ENCODE results near the gene CREB3L2.

The CREB3L2 gene

GRCh38 chr7:137948845-137949330, 53.0 kb downstream of the CREB3L2 start:
- no peak for DNase-seq

GRCh38 chr7:137948083-137948844, 53.6 kb downstream of the CREB3L2 start:
- no peak for DNase-seq

GRCh38 chr7:137947046-137947445, 54.8 kb downstream of the CREB3L2 start:
- DNase-seq, result no peak

- no peak for DNase-seq
These were observed 55.9 kb downstream of the CREB3L2 start for GRCh38 chr7:137946011-137946410.

GRCh38 chr7:137944168-137944567, 57.7 kb downstream of the CREB3L2 start:
- DNase-seq, result no peak

GRCh38 chr7:137943132-137943551, 58.7 kb downstream of the CREB3L2 start:
- no peak for DNase-seq

- DNase-seq, result no peak
These were observed 59.3 kb downstream of the CREB3L2 start for GRCh38 chr7:137942484-137943115.

- no peak for DNase-seq
These were observed 61.0 kb downstream of the CREB3L2 start for GRCh38 chr7:137940656-137941518.

GRCh38 chr7:137940218-137940617, 61.7 kb downstream of the CREB3L2 start:
- DNase-seq, result no peak

- DNase-seq, result no peak
These were observed 64.7 kb downstream of the CREB3L2 start for GRCh38 chr7:137937202-137937560.

- DNase-seq, result no peak
These were observed 65.2 kb downstream of the CREB3L2 start for GRCh38 chr7:137936509-137937201.

- DNase-seq, result no peak
These were observed 65.9 kb downstream of the CREB3L2 start for GRCh38 chr7:137935884-137936508.

- DNase-seq, result no peak
These were observed 66.7 kb downstream of the CREB3L2 start for GRCh38 chr7:137934941-137935883.

- DNase-seq, result no peak
These were observed 67.6 kb downstream of the CREB3L2 start for GRCh38 chr7:137934176-137934826.

GRCh38 chr7:137933270-137934017, 68.4 kb downstream of the CREB3L2 start:
- DNase-seq, result no peak

GRCh38 chr7:137932881-137933269, 69.0 kb downstream of the CREB3L2 start:
- DNase-seq, result no peak

- no peak for DNase-seq
These were observed 70.1 kb downstream of the CREB3L2 start for GRCh38 chr7:137931823-137932222.

GRCh38 chr7:137930581-137930980, 71.3 kb downstream of the CREB3L2 start:
- no peak for DNase-seq

GRCh38 chr7:137928626-137929025, 73.3 kb downstream of the CREB3L2 start:
- no peak for DNase-seq

GRCh38 chr7:137927386-137927785, 74.5 kb downstream of the CREB3L2 start:
- DNase-seq, result no peak
